Heart right ventricle (tissue), 16 donors: ENCODE results near the gene PRR16. TPM values are rescaled to one million over a fixed set of nuclear protein-coding genes. Genes with fewer than 3 reads are reported as not detected.

ENCODE experiments used
- ATAC-seq, 8 donors: fragments of 200-7000 bp; cut with Tn5 transposase; one replicate each; pipeline ENCODE4 v1.9.1; 2020; ENCODE audit warnings: mild to moderate bottlenecking in 8 of 8, moderate library complexity in 8 of 8, moderate number of reproducible peaks in 1 of 8
- DNase-seq, 2 donors: peaks; one replicate each; pipeline ENCODE4 v3.0.0-alpha.2; 2020
- H3K27ac ChIP-seq, 10 donors: fragments of 200-600 bp; sonication (generic) in 2 of 10; one replicate each; pipeline versions ENCODE4 v1.5.0 to v1.8.0; 2020 to 2022; ENCODE audit warnings: mild to moderate bottlenecking in 3 of 10
- H3K27me3 ChIP-seq, 7 donors: fragments of 200-600 bp; one replicate each; pipeline ENCODE4 v1.8.0; 2021 to 2022; ENCODE audit warnings: mild to moderate bottlenecking in 2 of 7
- H3K36me3 ChIP-seq, 9 donors: fragments of 200-600 bp; sonication (generic) in 1 of 9; one replicate each; pipeline versions ENCODE4 v1.5.0 to v1.8.0; 2020 to 2022; ENCODE audit warnings: mild to moderate bottlenecking in 2 of 9
- H3K4me1 ChIP-seq, 9 donors: fragments of 200-600 bp; sonication (generic) in 1 of 9; one replicate each; pipeline versions ENCODE4 v1.5.0 to v1.8.0; 2020 to 2022; ENCODE audit warnings: mild to moderate bottlenecking in 4 of 9
- H3K4me3 ChIP-seq, 10 donors: fragments of 200-600 bp; sonication (generic) in 2 of 10; one replicate each; pipeline versions ENCODE4 v1.5.0 to v1.8.0; 2020 to 2022; ENCODE audit warnings: mild to moderate bottlenecking in 7 of 10, moderate library complexity in 2 of 10
- H3K9me3 ChIP-seq, 11 donors: fragments of 200-600 bp in 10 of 11; sonication (generic) in 2 of 11; one replicate each; pipeline versions ENCODE4 v1.5.0 to v1.8.0; 2013 to 2022; ENCODE audit warnings: mild to moderate bottlenecking in 2 of 11, control low read depth in 1 of 11, moderate library complexity in 1 of 11
- WGBS, 2 donors: extraction: QIAGEN DNeasy Blood & Tissue Kit; methylation state at CpG; one replicate each; pipeline ENCODE4 v1.1.7; 2013; ENCODE audit warnings: inconsistent platforms in 1 of 2; 5-methylcytosine and 5-hydroxymethylcytosine counted together
- intact Hi-C, 10 donors: fragments of 100-400 bp; cut with DNase I; formaldehyde crosslinking; loops; one replicate each; pipeline versions ENCODE4 v1.11.1 to v1.14.2; 2022
- polyA plus RNA-seq, 2 donors: library from polyadenylated mRNA; stranded (reverse); fragments of 200-250 nt; gene quantifications; one replicate each; pipeline ENCODE4 v1.2.3, GENCODE V29; 2013
- total RNA-seq, 10 donors: library from RNA; stranded (reverse); fragmentation: NEBNext Ultra II Directional in 3 of 10; extraction: Animal tissue kit (Norgen Biotek cat#: 25700) in 3 of 10; gene quantifications; one replicate each; pipeline versions ENCODE4 v1.2.1 to v1.2.4, GENCODE V29; 2021 to 2023
- TF ChIP-seq, protein P1 (sequence below), 9 donors: fragments of 200-600 bp; sonication (generic) in 2 of 9; IDR thresholded peaks; one replicate each; pipeline versions ENCODE4 v1.5.0 to v1.8.0; 2021 to 2022; ENCODE audit warnings: antibody characterized with exemption in 9 of 9, mild to moderate bottlenecking in 5 of 9, moderate library complexity in 1 of 9
- donor health status: Arrhythmogenic right ventricular cardiomyopathy.
- donor health status: ischemic (EF 13 %, LVEDD 7.1; RV severe dilation, severe dysfunction).
- donor health status: healthy with polysubstance abuse.
- donor health status: DM: no; HTN: yes; CAD: no.
- donor health status: DM: no; HTN: no; CAD: no.
- donor health status: ischemic (EF 25% LVEDD 6.9; RV normal size, moderate dysfunction).
- donor health status: ischemic (EF 25% LVEDD 5.7; RV mildly dilated, moderate dysfunction).
- donor health status: healthy.
- donor health status: DM: yes; HTN: yes; CAD: no.
- donor health status: Ischemic cardiomyopathy.
- donor health status: ischemic (EF 35%, LVEDD 5.7; RV mildly dilated, moderate dysfunction).
- donor health status: nonischemic (EF 11% LVEDD 7.7; RV severe dilation, severe dysfunction).
- donor health status: DM: yes; HTN: yes; CAD: no.
- donor health status: PGD.
- donor health status: ischemic (EF 29% LVEDD 5.4; RV normal size, mild dysfunction).
- donor health status: nonischemic (EF 23%, LVEDD 6.1; RV moderate dilation, normal function).

PRR16 gene
- total and polyA plus RNA-seq, 12 donors = 5.3 to 22.9 (median 10.4) TPM

DNA sequence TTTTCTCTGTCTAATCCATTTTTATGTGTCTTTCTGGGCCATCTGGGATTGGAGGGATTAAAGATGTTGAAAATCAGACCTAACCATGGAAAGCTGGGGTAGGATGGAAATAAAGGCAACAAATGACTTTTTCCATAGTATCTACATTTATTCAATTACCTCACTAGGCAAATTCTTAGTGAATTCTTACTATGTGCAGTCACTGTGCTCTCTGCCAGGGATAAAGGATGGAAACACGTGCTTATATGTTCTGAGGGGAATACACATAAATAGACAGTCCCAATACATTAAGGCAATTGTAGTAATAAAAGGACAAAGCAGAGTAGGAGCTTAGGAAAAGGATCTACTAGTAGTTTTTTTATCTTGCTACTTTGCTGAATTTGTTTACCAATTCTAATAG is 214.2 kb downstream of the PRR16 start:
- WGBS, 2 donors = 55 to 61% methylated on average over 1 of the region's 1 CpG
- intact Hi-C loops = no loop called here
- TF ChIP-seq, protein P1, sequence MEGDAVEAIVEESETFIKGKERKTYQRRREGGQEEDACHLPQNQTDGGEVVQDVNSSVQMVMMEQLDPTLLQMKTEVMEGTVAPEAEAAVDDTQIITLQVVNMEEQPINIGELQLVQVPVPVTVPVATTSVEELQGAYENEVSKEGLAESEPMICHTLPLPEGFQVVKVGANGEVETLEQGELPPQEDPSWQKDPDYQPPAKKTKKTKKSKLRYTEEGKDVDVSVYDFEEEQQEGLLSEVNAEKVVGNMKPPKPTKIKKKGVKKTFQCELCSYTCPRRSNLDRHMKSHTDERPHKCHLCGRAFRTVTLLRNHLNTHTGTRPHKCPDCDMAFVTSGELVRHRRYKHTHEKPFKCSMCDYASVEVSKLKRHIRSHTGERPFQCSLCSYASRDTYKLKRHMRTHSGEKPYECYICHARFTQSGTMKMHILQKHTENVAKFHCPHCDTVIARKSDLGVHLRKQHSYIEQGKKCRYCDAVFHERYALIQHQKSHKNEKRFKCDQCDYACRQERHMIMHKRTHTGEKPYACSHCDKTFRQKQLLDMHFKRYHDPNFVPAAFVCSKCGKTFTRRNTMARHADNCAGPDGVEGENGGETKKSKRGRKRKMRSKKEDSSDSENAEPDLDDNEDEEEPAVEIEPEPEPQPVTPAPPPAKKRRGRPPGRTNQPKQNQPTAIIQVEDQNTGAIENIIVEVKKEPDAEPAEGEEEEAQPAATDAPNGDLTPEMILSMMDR (IDR thresholded peaks at IDR 0.05) = no peak

DNA sequence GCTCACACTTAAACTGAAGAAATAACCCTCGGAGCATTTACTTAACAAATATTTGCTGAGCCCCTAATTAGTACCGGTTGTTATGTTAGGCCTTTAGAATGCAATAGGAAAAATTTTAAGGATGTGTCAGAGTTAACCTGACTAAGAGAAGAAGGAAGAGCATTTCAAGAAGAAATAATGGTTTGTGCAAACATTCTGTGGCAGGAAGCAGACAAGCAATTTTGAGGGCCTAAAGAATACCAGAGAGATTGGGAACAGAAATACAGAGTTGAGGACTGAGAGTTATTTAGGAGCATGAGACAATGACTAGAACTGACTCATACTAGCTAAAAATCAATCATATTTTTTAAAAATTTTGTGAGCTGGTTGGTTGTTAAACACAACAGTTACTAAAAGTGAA is 218.8 kb downstream of the PRR16 start:
- H3K27ac ChIP-seq = no peak overlapping the region
- H3K4me1 ChIP-seq = no peaks in the 10 kb centered on the region
- WGBS, 2 donors = 90 to 92% methylated on average over 2 of the region's 2 CpGs
- intact Hi-C loops = loop anchor here in 2 of 10 donors (10.0 kb wide), 1 partner anchor 218 kb away; the partner anchor contains the start of gene PRR16 (in 2 of the 2)
- H3K4me3 ChIP-seq = no peak overlapping the region
- TF ChIP-seq, protein P1 (IDR thresholded peaks at IDR 0.05) = no peak
- H3K9me3 ChIP-seq = no peaks in the 10 kb centered on the region
- ATAC-seq (no peak), DNase-seq (no peak)
- H3K27me3 ChIP-seq = no peaks in the 10 kb centered on the region
- peaks cover 0 to 8% (median 0%) of the 10 kb centered on the region in 9 donors for H3K36me3 ChIP-seq

More for the DNA sequence above, 214.2 kb downstream of the PRR16 start:
- no peaks in the 10 kb centered on the region for H3K9me3 ChIP-seq
- H3K27ac ChIP-seq = no peak overlapping the region
- no peak for ATAC-seq
- H3K4me3 ChIP-seq = no peak overlapping the region
- H3K27me3 ChIP-seq = no peaks in the 10 kb centered on the region
- H3K36me3 ChIP-seq = no peaks in the 10 kb centered on the region
- no peaks in the 10 kb centered on the region for H3K4me1 ChIP-seq
- DNase-seq = no peak

DNA sequence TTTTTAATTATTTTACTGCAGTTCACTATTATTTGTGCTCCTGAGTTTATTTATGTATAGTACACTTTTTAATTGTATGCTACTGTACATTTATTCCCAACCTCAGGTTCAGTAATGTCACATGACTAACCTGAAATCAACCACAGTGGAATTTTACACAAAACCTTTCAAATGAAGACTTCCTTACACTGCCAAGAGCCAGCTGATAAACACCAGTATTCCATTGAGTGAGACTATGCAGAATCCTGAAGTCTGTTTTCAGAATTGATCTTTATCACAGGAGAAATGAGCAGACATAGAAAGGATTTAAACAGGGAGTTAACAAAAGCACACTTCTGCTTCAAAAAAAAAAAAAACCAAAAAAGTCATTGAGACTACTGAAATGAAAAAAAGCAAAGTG is 219.5 kb downstream of the PRR16 start:
- intact Hi-C loops = loop anchor here in 2 of 10 donors (10.0 kb wide), 1 partner anchor 219 kb away; the partner anchor contains the start of gene PRR16 (in 2 of the 2)
- Histone ChIP-seq H3K4me1 (no peaks in the 10 kb centered on the region), H3K36me3 (peaks cover 0 to 8% (median 0%) of the 10 kb centered on the region in 9 donors), H3K27ac (no peak overlapping the region), H3K27me3 (no peaks in the 10 kb centered on the region), H3K4me3 (no peak overlapping the region), H3K9me3 (no peaks in the 10 kb centered on the region)
- TF ChIP-seq, protein P1 (IDR thresholded peaks at IDR 0.05) = no peak
- DNase-seq = no peak
- no peak for ATAC-seq

DNA sequence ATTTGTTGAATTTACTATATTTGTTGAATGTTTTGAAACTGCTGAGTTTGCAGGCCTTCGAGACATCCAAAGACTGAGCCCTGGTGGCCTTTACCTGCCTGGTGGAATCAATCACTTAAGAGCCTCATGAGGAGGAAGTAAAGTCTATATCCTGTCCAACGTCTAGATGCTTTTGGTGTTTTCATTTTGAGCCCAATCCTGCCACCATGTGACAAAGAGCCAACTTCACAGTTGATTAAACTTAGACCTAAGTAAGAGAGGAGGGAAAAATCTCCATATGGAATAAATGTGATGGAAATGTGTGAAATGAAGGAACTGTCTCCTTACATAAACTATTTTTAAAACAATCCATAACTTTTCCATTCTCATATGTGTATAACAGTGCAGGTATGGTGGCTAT is 220.1 kb downstream of the PRR16 start:
- Histone ChIP-seq H3K36me3 (peaks cover 0 to 8% (median 0%) of the 10 kb centered on the region in 9 donors), H3K4me3 (no peak overlapping the region), H3K4me1 (no peaks in the 10 kb centered on the region), H3K9me3 (no peaks in the 10 kb centered on the region), H3K27me3 (no peaks in the 10 kb centered on the region), H3K27ac (no peak overlapping the region)
- TF ChIP-seq, protein P1 (IDR thresholded peaks at IDR 0.05) = peak in 1 of 9 donors; percentile 19
- intact Hi-C loops = loop anchor here in 2 of 10 donors (10.0 kb wide), 1 partner anchor 219 kb away; the partner anchor contains the start of gene PRR16 (in 2 of the 2)
- DNase-seq (no peak), ATAC-seq (no peak)
- 52 to 54% methylated on average over 2 of the region's 2 CpGs for WGBS, 2 donors
